Trophoblast cell (in vitro differentiated cells and primary cell): Measurements from ENCODE around the gene AK3.

Experiments
- DNase-seq, 2 donors: peaks; one replicate each; pipeline ENCODE4 v3.0.0-alpha.2; 2016
- H2AFZ ChIP-seq: 2 replicates; pipeline ENCODE4 v1.6.1; 2013; ENCODE audit warnings: low read length, moderate library complexity, mild to moderate bottlenecking; ENCODE audit not compliant: insufficient read depth, poor library complexity
- H2AK5ac ChIP-seq: 2 replicates; pipeline ENCODE4 v1.6.1; 2013; ENCODE audit warnings: mild to moderate bottlenecking, low read length
- H2BK120ac ChIP-seq: 2 replicates; pipeline ENCODE4 v1.6.1; 2013; ENCODE audit warnings: low read length, mild to moderate bottlenecking, moderate library complexity; ENCODE audit not compliant: insufficient read depth, poor library complexity
- H2BK12ac ChIP-seq: 2 replicates; pipeline ENCODE4 v1.6.1; 2013; ENCODE audit warnings: mild to moderate bottlenecking, low read length, moderate library complexity
- H2BK5ac ChIP-seq: 2 replicates; pipeline ENCODE4 v1.6.1; 2013; ENCODE audit warnings: low read length, low read depth, moderate library complexity, mild to moderate bottlenecking; ENCODE audit not compliant: poor library complexity
- H3K14ac ChIP-seq: 2 replicates; pipeline ENCODE4 v1.6.1; 2013; ENCODE audit warnings: mild to moderate bottlenecking, low read length
- H3K18ac ChIP-seq: 2 replicates; pipeline ENCODE4 v1.6.1; 2013; ENCODE audit warnings: mild to moderate bottlenecking, low read length
- H3K23ac ChIP-seq: 2 replicates; pipeline ENCODE4 v1.6.1; 2013; ENCODE audit warnings: low read length
- H3K27ac ChIP-seq: 2 replicates; pipeline ENCODE4 v1.5.1; 2013; ENCODE audit warnings: low read depth, mild to moderate bottlenecking, inconsistent platforms, low read length, moderate library complexity
- H3K27me3 ChIP-seq: 2 replicates; pipeline ENCODE4 v1.6.1; 2013; ENCODE audit warnings: inconsistent platforms, mild to moderate bottlenecking, low read length, moderate library complexity; ENCODE audit not compliant: insufficient read depth
- H3K36me3 ChIP-seq, 2 experiments: 1 replicate in 1 of 2; 2 replicates in 1 of 2; pipeline ENCODE4 v1.6.1; 2013; ENCODE audit warnings: low read length in 2 of 2, mild to moderate bottlenecking in 2 of 2, moderate library complexity in 1 of 2; ENCODE audit not compliant: insufficient read depth in 2 of 2, control insufficient read depth in 1 of 2
- H3K4ac ChIP-seq: 2 replicates; pipeline ENCODE4 v1.6.1; 2013; ENCODE audit warnings: low read depth, mild to moderate bottlenecking, low read length, moderate library complexity
- H3K4me1 ChIP-seq, 2 experiments: 1 replicate in 1 of 2; 2 replicates in 1 of 2; pipeline ENCODE4 v1.6.1; 2013; ENCODE audit warnings: low read length in 2 of 2, mild to moderate bottlenecking in 2 of 2, moderate library complexity in 1 of 2; ENCODE audit not compliant: insufficient read depth in 2 of 2, control insufficient read depth in 1 of 2
- H3K4me2 ChIP-seq: 2 replicates; pipeline ENCODE4 v1.6.1; 2013; ENCODE audit warnings: inconsistent platforms, mild to moderate bottlenecking, low read length, moderate library complexity
- H3K4me3 ChIP-seq: 2 replicates; pipeline ENCODE4 v1.5.1; 2013; ENCODE audit warnings: mild to moderate bottlenecking, low read depth, low read length, inconsistent platforms
- H3K79me1 ChIP-seq: one replicate; pipeline ENCODE4 v1.6.1; 2013; ENCODE audit warnings: low read length
- H3K79me2 ChIP-seq: 2 replicates; pipeline ENCODE4 v1.6.1; 2013; ENCODE audit warnings: low read length, mild to moderate bottlenecking; ENCODE audit not compliant: control insufficient read depth, insufficient read depth, poor library complexity
- H3K9ac ChIP-seq: 2 replicates; pipeline ENCODE4 v1.6.1; 2013; ENCODE audit warnings: mild to moderate bottlenecking, low read length
- H3K9me3 ChIP-seq: 2 replicates; pipeline ENCODE4 v1.6.1; 2013; ENCODE audit warnings: low read depth, mild to moderate bottlenecking, control low read depth, inconsistent platforms, low read length; ENCODE audit not compliant: insufficient read depth
- H4K12ac ChIP-seq: 2 replicates; pipeline ENCODE4 v1.6.1; 2013; ENCODE audit warnings: low read depth, mild to moderate bottlenecking, low read length, moderate library complexity
- H4K8ac ChIP-seq: 2 replicates; pipeline ENCODE4 v1.6.1; 2013; ENCODE audit warnings: low read depth, mild to moderate bottlenecking, low read length, moderate library complexity
- H4K91ac ChIP-seq: one replicate; pipeline ENCODE4 v1.6.1; 2013; ENCODE audit warnings: low read depth, mild to moderate bottlenecking, low read length, moderate library complexity
- WGBS: extraction: QIAGEN DNeasy Blood & Tissue Kit; methylation state at CpG from one replicate; pipeline ENCODE4 v1.1.7; 2013; ENCODE audit warnings: missing lambda C conversion rate; ENCODE audit not compliant: insufficient read length, insufficient coverage; ENCODE audit errors: extremely low coverage; 5-methylcytosine and 5-hydroxymethylcytosine counted together

The AK3 gene

DNA sequence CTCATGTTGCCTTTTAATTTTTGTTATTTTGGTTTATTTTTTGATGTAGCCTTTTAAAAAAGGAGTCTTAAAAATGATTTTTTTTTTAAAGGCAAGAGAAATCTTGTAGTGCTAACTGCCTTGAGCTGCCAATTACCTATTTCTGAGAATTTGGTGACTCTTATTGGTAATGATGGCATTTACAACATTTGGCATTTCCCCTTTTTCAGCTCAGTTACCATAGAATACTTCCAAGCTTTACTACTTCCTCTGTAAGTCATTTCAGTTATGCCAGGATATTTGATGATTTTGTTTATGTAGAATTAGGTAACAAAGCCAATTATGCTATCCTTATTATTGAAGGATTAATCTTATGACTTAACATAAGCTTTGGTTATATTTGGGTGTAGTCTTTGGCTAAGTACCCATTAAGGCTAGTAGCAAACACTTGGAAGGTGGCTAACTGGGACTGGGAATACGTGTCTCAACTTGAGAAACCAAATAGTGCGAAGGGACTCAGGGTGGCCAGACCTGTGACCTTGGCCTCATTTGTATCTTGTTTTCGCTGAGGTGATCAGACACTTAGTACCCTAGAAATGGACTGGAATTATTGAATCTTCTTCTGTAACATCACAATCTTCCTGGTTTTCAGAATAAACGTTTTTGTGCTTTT is 33.9 kb downstream of the AK3 start:
- Histone ChIP-seq H3K18ac (no peak overlapping the region), H3K27me3 (no peaks in the 10 kb centered on the region), H3K4ac (no peak overlapping the region), H3K36me3 (peaks cover 5 to 8% of the 10 kb centered on the region in 2 experiments), H3K4me1 (no peaks in the 10 kb centered on the region), H3K4me2 (no peak overlapping the region), H2BK5ac (no peak overlapping the region), H2BK12ac (no peak overlapping the region), H3K9ac (no peak overlapping the region), H3K14ac (no peak overlapping the region), H3K9me3 (no peaks in the 10 kb centered on the region), H4K8ac (no peak overlapping the region), H2AK5ac (no peak overlapping the region), H2BK120ac (no peak overlapping the region), H3K23ac (no peak overlapping the region), H3K79me1 (no peaks in the 10 kb centered on the region), H3K4me3 (no peak overlapping the region), H3K79me2 (no peaks in the 10 kb centered on the region), H4K12ac (no peak overlapping the region), H4K91ac (no peak overlapping the region), H2AFZ (no peak overlapping the region), H3K27ac (no peak overlapping the region)
- no peak for DNase-seq
- no CpG with 5 or more reads among the region's 4 CpGs for WGBS

GRCh38 chr9:4706021-4706420 is 35.0 kb downstream of the AK3 start:
- Histone ChIP-seq H4K12ac (no peak overlapping the region), H3K23ac (no peak overlapping the region), H3K27ac (no peak overlapping the region), H3K4me3 (no peak overlapping the region), H2BK5ac (no peak overlapping the region), H3K18ac (no peak overlapping the region), H3K27me3 (no peaks in the 10 kb centered on the region), H3K36me3 (peaks cover 5 to 8% of the 10 kb centered on the region in 2 experiments), H3K4me2 (no peak overlapping the region), H4K91ac (no peak overlapping the region), H2AK5ac (no peak overlapping the region), H3K4ac (no peak overlapping the region), H3K14ac (no peak overlapping the region), H2AFZ (no peak overlapping the region), H2BK12ac (no peak overlapping the region), H2BK120ac (no peak overlapping the region), H3K9ac (no peak overlapping the region), H4K8ac (no peak overlapping the region), H3K79me2 (no peaks in the 10 kb centered on the region), H3K9me3 (no peaks in the 10 kb centered on the region), H3K4me1 (no peaks in the 10 kb centered on the region), H3K79me1 (no peaks in the 10 kb centered on the region)
- WGBS = 100% methylated on average over 1 of the region's 2 CpGs
- no peak for DNase-seq

- Histone ChIP-seq H3K36me3 (peaks cover 5 to 6% of the 10 kb centered on the region in 2 experiments), H3K18ac (no peak overlapping the region), H3K79me2 (no peaks in the 10 kb centered on the region), H4K91ac (no peak overlapping the region), H2BK120ac (no peak overlapping the region), H3K4me2 (no peak overlapping the region), H2AFZ (no peak overlapping the region), H3K4me3 (no peak overlapping the region), H3K9ac (no peak overlapping the region), H3K9me3 (no peaks in the 10 kb centered on the region), H2AK5ac (no peak overlapping the region), H2BK12ac (no peak overlapping the region), H3K79me1 (no peaks in the 10 kb centered on the region), H4K8ac (no peak overlapping the region), H2BK5ac (no peak overlapping the region), H3K27ac (no peak overlapping the region), H3K4me1 (no peaks in the 10 kb centered on the region), H3K14ac (no peak overlapping the region), H3K27me3 (no peaks in the 10 kb centered on the region), H3K23ac (no peak overlapping the region), H3K4ac (no peak overlapping the region), H4K12ac (no peak overlapping the region)
- WGBS = no CpG with 5 or more reads among the region's 2 CpGs
- DNase-seq = no peak
Measured at GRCh38 chr9:4704129-4704528, 36.9 kb downstream of the AK3 start.

GRCh38 chr9:4701526-4701925 is 39.5 kb downstream of the AK3 start:
- Histone ChIP-seq H3K9me3 (no peaks in the 10 kb centered on the region), H4K12ac (no peak overlapping the region), H3K9ac (no peak overlapping the region), H3K4me3 (no peak overlapping the region), H2AFZ (no peak overlapping the region), H4K91ac (no peak overlapping the region), H3K23ac (no peak overlapping the region), H3K27me3 (no peaks in the 10 kb centered on the region), H2BK12ac (no peak overlapping the region), H3K36me3 (peaks cover 0 to 4% of the 10 kb centered on the region in 2 experiments), H3K27ac (no peak overlapping the region), H4K8ac (no peak overlapping the region), H3K4me2 (no peak overlapping the region), H3K79me1 (no peaks in the 10 kb centered on the region), H2AK5ac (no peak overlapping the region), H3K14ac (no peak overlapping the region), H3K4me1 (no peaks in the 10 kb centered on the region), H3K18ac (no peak overlapping the region), H3K4ac (no peak overlapping the region), H2BK120ac (no peak overlapping the region), H2BK5ac (no peak overlapping the region), H3K79me2 (no peaks in the 10 kb centered on the region)
- DNase-seq = no peak
- WGBS = no CpG with 5 or more reads among the region's 1 CpG
